Body of pancreas (tissue), 4 donors: Measurements from ENCODE around the gene B4GALT2.

Source experiments
- CTCF ChIP-seq, 7 experiments: fragments of 450-650 bp in 4 of 7; fragments of 200-600 bp in 3 of 7; sonication (generic) in 3 of 7; IDR thresholded peaks; one replicate each; pipeline ENCODE4 v1.5.1; 2016 to 2019; ENCODE audit warnings: antibody characterized with exemption in 7 of 7
- POLR2A ChIP-seq, 3 donors: fragments of 450-650 bp; IDR thresholded peaks; one replicate each; pipeline ENCODE4 v1.6.1; 2016; ENCODE audit warnings: antibody characterized with exemption in 3 of 3, mild to moderate bottlenecking in 2 of 3

GRCh38 chr1:43997295-43997999, 18.4 kb downstream of the B4GALT2 start:
- TF ChIP-seq CTCF (IDR thresholded peaks at IDR 0.05), result no peak
- no peak for TF ChIP-seq POLR2A (IDR thresholded peaks at IDR 0.05)
